ENCODE results near the gene TSR3.

The TSR3 gene

GRCh38 chr16:1327619-1327947 is 24.1 kb downstream of the TSR3 start:
- H3K4me3 ChIP-seq (ENCODE audit: low read length), result no peak overlapping the region
- no peak for TF ChIP-seq CTCF (IDR thresholded peaks at IDR 0.05; ENCODE audit: insufficient read depth, low read depth, low read length, missing control alignments)

GRCh38 chr16:1326946-1327618 is 24.6 kb downstream of the TSR3 start:
- no peak for DNase-seq (ENCODE audit: low read depth)
- no peak for TF ChIP-seq CTCF (IDR thresholded peaks at IDR 0.05; ENCODE audit: insufficient read depth, low read depth, low read length, missing control alignments)
- H3K4me3 ChIP-seq (ENCODE audit: low read length), result no peak overlapping the region

More at GRCh38 chr16:1327619-1327947, 24.1 kb downstream of the TSR3 start:
- DNase-seq (ENCODE audit: low read depth), result no peak

- no peak for DNase-seq (ENCODE audit: low read depth)
- no peak for TF ChIP-seq CTCF (IDR thresholded peaks at IDR 0.05; ENCODE audit: insufficient read depth, low read depth, low read length, missing control alignments)
- no peak overlapping the region for H3K4me3 ChIP-seq (ENCODE audit: low read length)
These were observed 25.3 kb downstream of the TSR3 start for GRCh38 chr16:1326391-1326790.

GRCh38 chr16:1325673-1326371 is 25.9 kb downstream of the TSR3 start:
- H3K4me3 ChIP-seq (ENCODE audit: low read length), result no peak overlapping the region
- DNase-seq (ENCODE audit: low read depth), result no peak
- no peak for TF ChIP-seq CTCF (IDR thresholded peaks at IDR 0.05; ENCODE audit: insufficient read depth, low read depth, low read length, missing control alignments)

- no peak overlapping the region for H3K4me3 ChIP-seq (ENCODE audit: low read length)
- TF ChIP-seq CTCF (IDR thresholded peaks at IDR 0.05; ENCODE audit: insufficient read depth, low read depth, low read length, missing control alignments), result no peak
- DNase-seq (ENCODE audit: low read depth), result no peak
These were observed 26.4 kb downstream of the TSR3 start for GRCh38 chr16:1325261-1325660.

GRCh38 chr16:1324286-1324826 is 27.3 kb downstream of the TSR3 start:
- TF ChIP-seq CTCF (IDR thresholded peaks at IDR 0.05; ENCODE audit: insufficient read depth, low read depth, low read length, missing control alignments), result no peak
- no peak for DNase-seq (ENCODE audit: low read depth)
- H3K4me3 ChIP-seq (ENCODE audit: low read length), result no peak overlapping the region
